IMR-90 (cell line): Measurements from ENCODE around the gene SPEG. TPM values are rescaled to one million over a fixed set of nuclear protein-coding genes. Genes with fewer than 3 reads are reported as not detected.

Experiments used
- ATAC-seq: fragments of 200-7000 bp; cut with Tn5 transposase; 2 replicates; pipeline ENCODE4 v1.9.1; 2020; ENCODE audit warnings: low read depth, mild to moderate bottlenecking, moderate library complexity
- BruUV-seq: library from RNA; stranded (reverse); fragments of 400-500 nt; replicated peaks from 2 replicates; lab custom pipeline; 2021; lab: Mats Ljungman, UMichigan
- CTCF ChIA-PET: fragments of 300-600 bp; formaldehyde crosslinking; extraction: SDS; loops from one replicate; lab custom pipeline; 2021; ENCODE audit warnings: antibody characterized with exemption; lab: Yijun Ruan, JAX
- POLR2A ChIA-PET: fragments of 300-600 bp; sonication (Branson Sonifier 250); formaldehyde crosslinking; loops from one replicate; lab custom pipeline; 2022; ENCODE audit warnings: antibody characterized with exemption; ENCODE audit not compliant: unreplicated experiment; lab: Charles Lee
- DNase-seq: peaks from one replicate; pipeline ENCODE4 v3.0.0; 2013
- H2AFZ ChIP-seq: replicated peaks from 2 replicates; pipeline ENCODE3; 2013; ENCODE audit warnings: low read length, mild to moderate bottlenecking; ENCODE audit not compliant: poor library complexity
- H2AK5ac ChIP-seq: 2 replicates; pipeline ENCODE4 v1.6.1; 2013; ENCODE audit warnings: low read depth, low read length, inconsistent platforms
- H2AK9ac ChIP-seq: replicated peaks from 2 replicates; pipeline ENCODE3; 2013; ENCODE audit warnings: mild to moderate bottlenecking, low read depth, low read length, moderate library complexity; ENCODE audit not compliant: poor library complexity
- H2BK120ac ChIP-seq: 2 replicates; pipeline ENCODE4 v1.6.1; 2013; ENCODE audit warnings: low read depth, low read length, inconsistent platforms
- H2BK15ac ChIP-seq: 3 replicates; pipeline ENCODE4 v1.6.1; 2013; ENCODE audit warnings: low read depth, low read length, inconsistent platforms
- H2BK20ac ChIP-seq: 2 replicates; pipeline ENCODE4 v1.6.1; 2013; ENCODE audit warnings: low read depth, mild to moderate bottlenecking, inconsistent platforms, low read length, moderate library complexity
- H2BK5ac ChIP-seq: 2 replicates; pipeline ENCODE4 v1.6.1; 2013; ENCODE audit warnings: mild to moderate bottlenecking, low read depth, low read length, inconsistent platforms; ENCODE audit not compliant: poor library complexity, severe bottlenecking
- H3K14ac ChIP-seq: replicated peaks from 2 replicates; pipeline ENCODE4 v1.6.1; 2013; ENCODE audit warnings: low read depth, low read length, inconsistent platforms
- H3K18ac ChIP-seq: 2 replicates; pipeline ENCODE4 v1.6.1; 2013; ENCODE audit warnings: low read depth, low read length, control low read depth
- H3K23ac ChIP-seq: 2 replicates; pipeline ENCODE4 v1.6.1; 2013; ENCODE audit warnings: low read depth, low read length, inconsistent platforms
- H3K27ac ChIP-seq: 2 replicates; pipeline ENCODE4 v1.5.1; 2013; ENCODE audit warnings: mild to moderate bottlenecking, control low read depth, low read length; ENCODE audit not compliant: insufficient read depth
- H3K27me3 ChIP-seq: 2 replicates; pipeline ENCODE4 v1.6.1; 2013; ENCODE audit warnings: low read length; ENCODE audit not compliant: control insufficient read depth, insufficient read depth
- H3K36me3 ChIP-seq: 2 replicates; pipeline ENCODE4 v1.6.1; 2013; ENCODE audit warnings: low read length, mixed read lengths; ENCODE audit not compliant: control insufficient read depth, insufficient read depth
- H3K4ac ChIP-seq: 2 replicates; pipeline ENCODE4 v1.6.1; 2013; ENCODE audit warnings: low read depth, low read length, inconsistent platforms
- H3K4me1 ChIP-seq: 2 replicates; pipeline ENCODE4 v1.6.1; 2013; ENCODE audit warnings: low read length, mixed read lengths; ENCODE audit not compliant: control insufficient read depth, insufficient read depth
- H3K4me2 ChIP-seq: 2 replicates; pipeline ENCODE4 v1.6.1; 2013; ENCODE audit warnings: low read depth, mild to moderate bottlenecking, control low read depth, low read length, moderate library complexity
- H3K4me3 ChIP-seq: 2 replicates; pipeline ENCODE4 v1.5.1; 2013; ENCODE audit warnings: low read depth, mild to moderate bottlenecking, control low read depth, low read length, moderate library complexity; ENCODE audit not compliant: insufficient read depth
- H3K56ac ChIP-seq: 2 replicates; pipeline ENCODE4 v1.6.1; 2013; ENCODE audit warnings: low read length, inconsistent platforms; ENCODE audit not compliant: insufficient read depth; ENCODE audit errors: extremely low read depth
- H3K79me1 ChIP-seq, 2 experiments: 2 replicates each; pipeline ENCODE4 v1.6.1; 2013; ENCODE audit warnings: low read length in 2 of 2, inconsistent platforms in 1 of 2, low read depth in 1 of 2
- H3K9ac ChIP-seq: 2 replicates; pipeline ENCODE4 v1.6.1; 2013; ENCODE audit warnings: low read depth, low read length, control low read depth
- H3K9me1 ChIP-seq: 2 replicates; pipeline ENCODE4 v1.6.1; 2013; ENCODE audit warnings: low read length, inconsistent platforms; ENCODE audit not compliant: insufficient read depth
- H3K9me3 ChIP-seq: 2 replicates; pipeline ENCODE4 v1.6.1; 2013; ENCODE audit warnings: low read length; ENCODE audit not compliant: control insufficient read depth, insufficient read depth
- H4K20me1 ChIP-seq: 2 replicates; pipeline ENCODE4 v1.6.1; 2013; ENCODE audit warnings: low read length, inconsistent platforms; ENCODE audit not compliant: insufficient read depth
- H4K5ac ChIP-seq: 2 replicates; pipeline ENCODE4 v1.6.1; 2013; ENCODE audit warnings: mild to moderate bottlenecking, low read depth, low read length, control low read depth
- H4K8ac ChIP-seq, 2 experiments: 2 replicates each; pipeline ENCODE4 v1.6.1; 2013; ENCODE audit warnings: low read depth in 2 of 2, low read length in 2 of 2, control low read depth in 1 of 2, inconsistent platforms in 1 of 2
- H4K91ac ChIP-seq: 2 replicates; pipeline ENCODE4 v1.6.1; 2013; ENCODE audit warnings: low read depth, low read length, inconsistent platforms; ENCODE audit not compliant: insufficient read depth
- MAFK ChIP-seq: IDR thresholded peaks from 2 replicates; pipeline ENCODE4 v1.6.1; 2012; ENCODE audit warnings: low read depth, low read length, improper control_type of control experiment
- MXI1 ChIP-seq: IDR thresholded peaks from 2 replicates; pipeline ENCODE4 v1.6.1; 2012; ENCODE audit warnings: low read depth, mild to moderate bottlenecking, low read length, moderate library complexity, borderline replicate concordance
- WGBS, 2 experiments: methylation state at CpG; one replicate each; pipeline versions ENCODE4 v1.1.5 to v1.1.7; 2013; ENCODE audit warnings: missing lambda C conversion rate in 2 of 2; ENCODE audit not compliant: insufficient read length in 1 of 2; ENCODE audit errors: extremely low coverage in 2 of 2; 5-methylcytosine and 5-hydroxymethylcytosine counted together
- dilution Hi-C: fragments of 300-500 bp; cut with HindIII; formaldehyde crosslinking; loops from one replicate; pipeline ENCODE4 v1.14.3; 2018; ENCODE audit warnings: low sequenced_read_pairs; ENCODE audit not compliant: unreplicated experiment
- in situ Hi-C: fragments of 300-500 bp; cut with MboI; formaldehyde crosslinking; loops from 3 replicates; pipeline ENCODE4 v1.14.3; 2019; ENCODE audit warnings: low sequenced_read_pairs, inconsistent platforms, mixed read lengths
- intact Hi-C: fragments of 100-400 bp; cut with micrococcal nuclease; formaldehyde crosslinking; loops from 2 replicates; pipeline ENCODE4 v1.10.0; 2022
- polyA plus RNA-seq, 3 experiments: library from polyadenylated mRNA; depleted of rRNA; stranded (reverse); fragments of >200 nt; gene quantifications; 2 replicates each; pipeline ENCODE4 v1.2.3, GENCODE V29; 2012; ENCODE audit warnings: low replicate concordance in 1 of 3
- total RNA-seq: library from RNA; depleted of rRNA; stranded (reverse); fragments of >200 nt; gene quantifications from 2 replicates; pipeline ENCODE4 v1.2.3, GENCODE V29; 2012

SPEG gene
- total and polyA plus RNA-seq, 2 of the 4 experiments (the other 2 are of a cell fraction): 6.8 to 81.6 TPM

DNA sequence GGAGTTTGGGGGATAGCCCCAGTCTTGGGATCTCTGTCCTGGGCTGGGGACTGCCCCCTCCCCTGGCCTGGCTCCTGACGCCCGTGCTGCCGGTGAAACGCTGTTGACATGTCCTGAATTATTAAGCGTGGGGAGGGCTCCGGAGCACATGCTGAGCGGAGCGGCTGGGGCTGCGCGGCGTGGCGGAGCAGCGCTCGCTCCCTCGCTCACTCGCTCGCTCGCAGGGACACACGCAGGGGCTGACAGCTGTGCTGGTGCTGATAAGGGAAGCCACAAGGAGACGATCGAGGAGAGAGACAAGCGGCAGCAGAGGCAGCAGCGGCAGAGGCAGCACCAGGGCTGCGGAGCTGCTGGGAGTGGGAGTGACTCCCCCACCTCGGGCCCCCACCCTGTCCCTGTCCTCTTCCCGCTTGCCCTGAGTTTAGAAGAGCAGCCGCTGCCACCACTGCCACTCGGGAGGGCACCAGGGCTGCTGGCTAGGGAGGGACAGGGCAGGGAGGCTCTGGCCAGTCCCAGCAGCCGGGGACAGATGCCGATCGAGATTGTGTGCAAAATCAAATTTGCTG is 79.6 kb downstream of the SPEG start, which contains the start of gene ASIC4:
TSS of gene ASIC4 (plus strand) at position 287 of the 566 bp plus-strand sequence. CDS start at position 530, 243 bp downstream.
- H2BK5ac ChIP-seq: no peak within 1 kb of the TSS
- H3K4me2 ChIP-seq: peak within 1 kb of the TSS; percentile 52; the same call in 1 of the 2 replicates
- no peak within 1 kb of the TSS; the same call in 1 of the 2 replicates for H3K23ac ChIP-seq
- no peaks in the 10 kb centered on the region for H3K79me1 ChIP-seq
- ATAC-seq (peak; percentile 24), DNase-seq (peak; percentile 12)
- in situ Hi-C loops: no loop called here
- TF ChIP-seq MXI1 (peak; percentile 60; the same call in 1 of the 2 replicates), MAFK (no peak)
- H3K4me3 ChIP-seq: no peak within 1 kb of the TSS; the same call in 1 of the 2 replicates
- H4K91ac ChIP-seq: no peak within 1 kb of the TSS
- no peak within 1 kb of the TSS for H3K9ac ChIP-seq
- H3K27me3 ChIP-seq: peaks cover 78% of the 10 kb centered on the region
- H3K4ac ChIP-seq: no peak within 1 kb of the TSS
- peak within 1 kb of the TSS; percentile 68 for H2AFZ ChIP-seq
- no peak within 1 kb of the TSS for H3K27ac ChIP-seq
- no peak within 1 kb of the TSS for H4K5ac ChIP-seq
- no peak within 1 kb of the TSS for H3K14ac ChIP-seq
- no TSS peak for BruUV-seq
- H2AK5ac ChIP-seq: no peak within 1 kb of the TSS
- H3K56ac ChIP-seq: no peak within 1 kb of the TSS
- no peaks in the 10 kb centered on the region for H3K9me1 ChIP-seq
- no peaks in the 10 kb centered on the region for H4K20me1 ChIP-seq
- ChIA-PET CTCF (interaction anchor here (1.5 kb wide), 1 partner anchor 111 kb away, joined by 5 read pairs; no protein-coding TSS in a partner anchor), POLR2A (no interaction called here)
- H2BK15ac ChIP-seq: no peak within 1 kb of the TSS
- no peak within 1 kb of the TSS for H2BK20ac ChIP-seq
- H2BK120ac ChIP-seq: no peak within 1 kb of the TSS
- H2AK9ac ChIP-seq: no peak within 1 kb of the TSS
- no peak within 1 kb of the TSS for H3K18ac ChIP-seq
- H3K36me3 ChIP-seq: no peaks in the 10 kb centered on the region
- no peaks in the 10 kb centered on the region for H3K9me3 ChIP-seq
- peaks cover 8% of the 10 kb centered on the region; the same call in 1 of the 2 replicates for H3K4me1 ChIP-seq
- intact Hi-C loops: no loop called here
- dilution Hi-C loops: no loop called here
- H4K8ac ChIP-seq: no peak within 1 kb of the TSS
- 14% methylated on average over 16 of the region's 31 CpGs; no CpG with 5 or more reads in 1 of the 2 experiments for WGBS, 2 experiments
